GM12878 (cell line): Measurements from ENCODE around the gene SYNJ2. TPM values are rescaled to one million over a fixed set of nuclear protein-coding genes. Genes with fewer than 3 reads are reported as not detected.

Experiments
- ATAC-seq: fragments of 200-7000 bp; cut with Tn5 transposase; 3 replicates; pipeline ENCODE4 v1.9.1; 2020; ENCODE audit warnings: mild to moderate bottlenecking, moderate library complexity
- BruUV-seq: library from RNA; stranded (reverse); fragments of 400-500 nt; replicated peaks from 2 replicates; lab custom pipeline; 2021; lab: Mats Ljungman, UMichigan
- CTCF ChIA-PET: fragments of 300-600 bp; sonication (Branson Sonifier 250); formaldehyde crosslinking; extraction: SDS; loops from one replicate; lab custom pipeline; 2021; ENCODE audit warnings: inconsistent platforms; lab: Yijun Ruan, JAX
- POLR2A ChIA-PET: fragments of 350-600 bp; formaldehyde crosslinking; extraction: SDS; loops from one replicate; lab custom pipeline; 2021; ENCODE audit warnings: inconsistent platforms; lab: Charles Lee
- RAD21 ChIA-PET: fragments of 300-600 bp; sonication (Branson Sonifier 250); formaldehyde crosslinking; loops from one replicate; lab custom pipeline; 2023; ENCODE audit warnings: antibody characterized with exemption; ENCODE audit not compliant: unreplicated experiment; lab: Charles Lee
- SMC1A ChIA-PET: fragments of 300-600 bp; sonication (Branson Sonifier 250); formaldehyde crosslinking; loops from one replicate; lab custom pipeline; 2023; ENCODE audit not compliant: unreplicated experiment, uncharacterized antibody; lab: Charles Lee
- DNase-seq: peaks from one replicate; pipeline ENCODE4 v3.0.0-alpha.2; 2011; ENCODE audit warnings: low read depth, low spot score
- FAIRE-seq: peaks from 3 replicates; lab custom pipeline; 2011; peaks lifted over from hg19 to GRCh38; lab: Jason Lieb, UNC
- H2AFZ ChIP-seq: 2 replicates; pipeline ENCODE4 v1.6.0; 2011; ENCODE audit warnings: low read depth, low read length, control low read depth; ENCODE audit not compliant: control insufficient read depth
- H3K27ac ChIP-seq: 2 replicates; pipeline ENCODE4 v1.5.1; 2011; ENCODE audit warnings: control low read depth; ENCODE audit not compliant: control insufficient read depth, insufficient read depth
- H3K27me3 ChIP-seq, 2 experiments: replicated peaks in 1 of 2; 2 replicates each; pipeline versions ENCODE4 v1.6.0 to v1.6.1; 2011; ENCODE audit warnings: low read length in 1 of 2; ENCODE audit not compliant: control insufficient read depth in 2 of 2, insufficient read depth in 2 of 2
- H3K36me3 ChIP-seq, 2 experiments: 2 replicates each; pipeline ENCODE4 v1.5.1; 2011; ENCODE audit warnings: low read length in 1 of 2; ENCODE audit not compliant: control insufficient read depth in 2 of 2, insufficient read depth in 2 of 2
- H3K4me1 ChIP-seq: 2 replicates; pipeline ENCODE4 v1.6.1; 2011; ENCODE audit warnings: mild to moderate bottlenecking, low read length, moderate library complexity, mixed read lengths; ENCODE audit not compliant: control insufficient read depth, insufficient read depth
- H3K4me2 ChIP-seq: 2 replicates; pipeline ENCODE4 v1.6.0; 2011; ENCODE audit warnings: control low read depth; ENCODE audit not compliant: control insufficient read depth, insufficient read depth
- H3K4me3 ChIP-seq: fragments of 200-600 bp; sonication (generic); 2 replicates; pipeline ENCODE4 v1.5.1; 2016
- H3K79me2 ChIP-seq: 2 replicates; pipeline ENCODE4 v1.6.0; 2011; ENCODE audit warnings: low read length; ENCODE audit not compliant: control insufficient read depth, insufficient read depth
- H3K9ac ChIP-seq: 2 replicates; pipeline ENCODE4 v1.8.0; 2011; ENCODE audit warnings: low read length, control low read depth, mixed read lengths; ENCODE audit not compliant: control insufficient read depth, insufficient read depth
- H3K9me3 ChIP-seq: replicated peaks from 3 replicates; pipeline ENCODE4 v1.5.1; 2011; ENCODE audit warnings: mild to moderate bottlenecking, low read length; ENCODE audit not compliant: control insufficient read depth, insufficient read depth
- H4K20me1 ChIP-seq: 2 replicates; pipeline ENCODE4 v1.6.0; 2011; ENCODE audit not compliant: control insufficient read depth, insufficient read depth
- CBX5 ChIP-seq: sonication (generic); IDR thresholded peaks from 2 replicates; pipeline ENCODE4 v1.6.1; 2016; ENCODE audit warnings: low read depth, moderate library complexity, mild to moderate bottlenecking, inconsistent platforms
- GABPA ChIP-seq: IDR thresholded peaks from 2 replicates; pipeline ENCODE4 v1.6.1; 2014; ENCODE audit warnings: antibody characterized with exemption, low read depth, mild to moderate bottlenecking, inconsistent platforms
- IRF5 ChIP-seq: fragments of 450-650 bp; IDR thresholded peaks from 2 replicates; pipeline ENCODE4 v1.6.1; 2017; ENCODE audit warnings: borderline replicate concordance
- MYB ChIP-seq: fragments of 150-350 bp; IDR thresholded peaks from 2 replicates; pipeline ENCODE4 v1.6.1; 2014; ENCODE audit warnings: mild to moderate bottlenecking, low read depth, low read length, borderline replicate concordance
- NFXL1 ChIP-seq: fragments of 450-650 bp; IDR thresholded peaks from 2 replicates; pipeline ENCODE4 v1.6.1; 2017; ENCODE audit warnings: antibody characterized with exemption, mild to moderate bottlenecking, borderline replicate concordance
- POLR2A ChIP-seq: IDR thresholded peaks from 2 replicates; pipeline ENCODE4 v1.6.1; 2011; ENCODE audit warnings: low read depth, mild to moderate bottlenecking, low read length
- RCOR1 ChIP-seq: conservative IDR thresholded peaks from 2 replicates; pipeline ENCODE4 v1.6.1; 2012; ENCODE audit warnings: low read depth, low read length, improper control_type of control experiment
- SKIL ChIP-seq: fragments of 450-650 bp; IDR thresholded peaks from 2 replicates; pipeline ENCODE4 v1.6.1; 2017; ENCODE audit warnings: mild to moderate bottlenecking, low read depth, inconsistent platforms; ENCODE audit not compliant: poor library complexity, severe bottlenecking
- SUZ12 ChIP-seq: fragments of 200-600 bp; sonication (generic); IDR thresholded peaks from one replicate; pipeline ENCODE4 v1.6.1; 2018; ENCODE audit warnings: antibody characterized with exemption, mild to moderate bottlenecking; ENCODE audit not compliant: unreplicated experiment
- TCF12 ChIP-seq: IDR thresholded peaks from 2 replicates; pipeline ENCODE4 v1.6.1; 2011; ENCODE audit warnings: low read depth, mild to moderate bottlenecking, low read length
- TCF3 ChIP-seq: IDR thresholded peaks from 2 replicates; pipeline ENCODE4 v1.6.1; 2012; ENCODE audit warnings: low read depth, mild to moderate bottlenecking, low read length, borderline replicate concordance; ENCODE audit not compliant: insufficient read depth
- YBX1 ChIP-seq: fragments of 450-650 bp; IDR thresholded peaks from 2 replicates; pipeline ENCODE4 v1.6.1; 2016; ENCODE audit warnings: antibody characterized with exemption
- YY1 ChIP-seq: IDR thresholded peaks from 2 replicates; pipeline ENCODE4 v1.6.1; 2011; ENCODE audit warnings: low read depth, mild to moderate bottlenecking, low read length
- ZBTB4 ChIP-seq: fragments of 450-650 bp; formaldehyde crosslinking; IDR thresholded peaks from 2 replicates; pipeline ENCODE4 v1.4.0; 2022; ENCODE audit warnings: mild to moderate bottlenecking, moderate library complexity
- WGBS: methylation state at CpG from one replicate; pipeline ENCODE4 v1.1.6; 2016; ENCODE audit warnings: low lambda C conversion rate; ENCODE audit not compliant: insufficient replicate concordance, insufficient coverage; ENCODE audit errors: missing lambda C conversion rate; 5-methylcytosine and 5-hydroxymethylcytosine counted together
- in situ Hi-C: fragments of 300-500 bp; cut with MboI; formaldehyde crosslinking; loops from 9 replicates; pipeline ENCODE4 v1.14.3; 2018; ENCODE audit warnings: mixed read lengths
- intact Hi-C: fragments of 100-400 bp; cut with micrococcal nuclease; formaldehyde crosslinking; loops from one replicate; pipeline ENCODE4 v1.14.2; 2022; ENCODE audit not compliant: unreplicated experiment
- polyA plus RNA-seq, 11 experiments: library from polyadenylated mRNA; depleted of rRNA in 4 of 11; unstranded in 6 of 11; stranded (reverse) in 5 of 11; fragments of >200 nt; fragmentation: Nextera tagmentation in 4 of 11; fragmentation: Illumina TruSeq in 1 of 11; extraction: Ambion mirVana in 4 of 11; extraction: Trizol in 1 of 11; gene quantifications; 1 replicate in 1 of 11; 2 replicates in 10 of 11; pipeline versions ENCODE4 v1.2.1 to v1.2.3, GENCODE V29; 2011 to 2016; ENCODE audit warnings: inconsistent platforms in 2 of 11, missing spikeins in 2 of 11, low read depth in 1 of 11
- total RNA-seq, 4 experiments: library from RNA; depleted of rRNA in 3 of 4; stranded (reverse); fragments of >200 nt in 3 of 4; fragmentation: Illumina TruSeq in 1 of 4; extraction: Trizol in 1 of 4; gene quantifications; 2 replicates each; pipeline versions ENCODE4 v1.2.1 to v1.2.3, GENCODE V29; 2013 to 2021

SYNJ2 gene
- total and polyA plus RNA-seq, 10 of the 15 experiments (the other 5 are each of a cell fraction or from before 2014, with no cell fraction given): 0.11 to 1.8 (median 0.57) TPM

GRCh38 chr6:158122048-158122447 is 140.4 kb downstream of the SYNJ2 start (continued):
- TF ChIP-seq ZBTB4 (CRISPR knock-in tag) (no peak), NFXL1 (no peak)

- ChIA-PET RAD21 (no interaction called here), POLR2A (no interaction called here), SMC1A (interaction anchor here (1.5 kb wide), 1 partner anchor 21 kb away, joined by 5 read pairs; no protein-coding TSS in a partner anchor), CTCF (interaction anchor here (0.7 kb wide), 1 partner anchor 26 kb away, joined by 4 read pairs; no protein-coding TSS in a partner anchor)
- intact Hi-C loops (no loop called here), in situ Hi-C loops (no loop called here)
- FAIRE-seq: no peak
- Histone ChIP-seq H2AFZ (no peak overlapping the region), H3K79me2 (no peaks in the 10 kb centered on the region), H3K9me3 (no peaks in the 10 kb centered on the region), H3K36me3 (no peaks in the 10 kb centered on the region), H4K20me1 (no peaks in the 10 kb centered on the region), H3K27ac (no peak overlapping the region), H3K9ac (no peak overlapping the region), H3K4me3 (no peak overlapping the region), H3K4me1 (no peaks in the 10 kb centered on the region), H3K4me2 (no peak overlapping the region), H3K27me3 (no peaks in the 10 kb centered on the region)
- no peak for DNase-seq
- no peak for ATAC-seq
- TF ChIP-seq YBX1 (no peak), MYB (no peak), RCOR1 (no peak), YY1 (no peak), TCF12 (no peak), TCF3 (no peak), CBX5 (no peak), POLR2A (no peak), SUZ12 (no peak), IRF5 (no peak), GABPA (no peak), NFXL1 (no peak), SKIL (no peak)
- BruUV-seq: no TSS peak
- WGBS: 87% methylated on average over 1 of the region's 1 CpG
These were observed 142.6 kb downstream of the SYNJ2 start for GRCh38 chr6:158124288-158124687.
